Measurements from ENCODE around the gene SPON1.

SPON1 gene

DNA sequence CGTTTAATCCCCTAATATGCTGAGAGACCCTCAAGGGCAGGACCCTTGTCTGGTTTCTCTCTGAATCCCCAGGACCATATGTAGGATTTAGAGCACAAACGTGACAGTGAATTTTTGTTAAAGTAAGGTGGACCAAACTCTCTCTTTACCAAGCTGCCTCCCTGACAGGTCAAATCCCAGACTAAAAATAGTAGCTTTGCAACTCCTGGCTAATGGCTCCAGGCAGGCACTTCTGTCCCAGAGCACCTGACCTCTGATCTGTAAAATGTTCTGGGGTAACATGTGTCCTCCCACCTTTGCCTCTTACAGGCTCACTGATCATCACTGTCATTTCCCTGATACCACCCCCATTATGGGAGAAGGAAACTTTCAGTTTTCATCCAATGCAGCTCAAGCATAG is 152.3 kb downstream of the SPON1 start:
- Histone ChIP-seq H3K36me3 (ENCODE audit: control insufficient read depth, low read depth, low read length) (no peaks in the 10 kb centered on the region), H3K27me3 (ENCODE audit: control insufficient read depth, insufficient read depth, low read length) (no peaks in the 10 kb centered on the region), H3K4me1 (ENCODE audit: control insufficient read depth, low read depth, low read length) (no peaks in the 10 kb centered on the region), H3K9ac (ENCODE audit: low read length) (no peak overlapping the region), H3K27ac (ENCODE audit: low read length) (no peak overlapping the region), H3K4me3 (ENCODE audit: low read length) (no peak overlapping the region), H3K9me3 (ENCODE audit: control insufficient read depth, low read depth, low read length) (no peaks in the 10 kb centered on the region)

DNA sequence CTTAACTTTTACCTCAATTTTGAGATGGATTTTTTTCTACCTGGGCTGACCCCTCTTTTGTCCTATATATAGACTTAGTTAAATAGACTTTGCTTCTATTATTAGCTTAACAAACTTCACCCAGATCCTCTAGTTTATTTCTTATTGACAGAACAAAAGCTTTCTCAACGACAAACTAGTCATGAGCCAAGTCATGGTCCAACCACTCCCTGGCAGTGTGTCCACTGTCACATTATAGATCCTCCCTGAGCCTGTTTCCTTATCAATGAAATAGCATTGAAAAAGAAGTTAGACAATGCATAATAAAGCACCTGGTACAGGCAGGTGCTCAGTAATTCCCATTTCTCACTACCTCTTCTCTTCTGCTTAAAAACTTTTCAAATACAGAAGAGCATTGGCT is 155.1 kb downstream of the SPON1 start:
- H3K27ac ChIP-seq (ENCODE audit: low read length) = no peak overlapping the region
- no peaks in the 10 kb centered on the region for H3K27me3 ChIP-seq (ENCODE audit: control insufficient read depth, insufficient read depth, low read length)
- no peak overlapping the region for H3K4me3 ChIP-seq (ENCODE audit: low read length)
- no peaks in the 10 kb centered on the region for H3K4me1 ChIP-seq (ENCODE audit: control insufficient read depth, low read depth, low read length)
- H3K9me3 ChIP-seq (ENCODE audit: control insufficient read depth, low read depth, low read length) = no peaks in the 10 kb centered on the region
- H3K36me3 ChIP-seq (ENCODE audit: control insufficient read depth, low read depth, low read length) = no peaks in the 10 kb centered on the region
- H3K9ac ChIP-seq (ENCODE audit: low read length) = no peak overlapping the region

DNA sequence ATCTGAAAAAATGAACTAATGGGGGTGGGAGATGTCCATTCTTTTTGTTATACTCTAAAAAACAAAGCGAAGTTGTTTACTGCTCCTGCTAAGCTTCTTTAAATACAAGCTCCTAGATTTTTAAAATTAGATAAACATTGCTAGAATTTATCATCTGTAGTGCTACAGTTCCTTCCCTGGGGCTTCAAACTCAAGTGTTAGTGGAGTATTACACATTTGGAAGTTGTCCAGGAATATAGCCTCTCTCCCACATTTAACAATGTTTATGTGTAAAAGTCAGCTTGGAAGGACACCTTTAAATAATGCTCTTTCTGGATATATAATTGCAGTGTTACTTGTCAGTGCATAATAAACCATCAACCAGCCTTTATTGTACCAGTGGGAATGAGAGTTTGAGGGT is 155.5 kb downstream of the SPON1 start:
- Histone ChIP-seq H3K4me1 (ENCODE audit: control insufficient read depth, low read depth, low read length) (no peaks in the 10 kb centered on the region), H3K4me3 (ENCODE audit: low read length) (no peak overlapping the region), H3K9ac (ENCODE audit: low read length) (no peak overlapping the region), H3K27ac (ENCODE audit: low read length) (no peak overlapping the region), H3K36me3 (ENCODE audit: control insufficient read depth, low read depth, low read length) (no peaks in the 10 kb centered on the region), H3K9me3 (ENCODE audit: control insufficient read depth, low read depth, low read length) (no peaks in the 10 kb centered on the region), H3K27me3 (ENCODE audit: control insufficient read depth, insufficient read depth, low read length) (no peaks in the 10 kb centered on the region)

DNA sequence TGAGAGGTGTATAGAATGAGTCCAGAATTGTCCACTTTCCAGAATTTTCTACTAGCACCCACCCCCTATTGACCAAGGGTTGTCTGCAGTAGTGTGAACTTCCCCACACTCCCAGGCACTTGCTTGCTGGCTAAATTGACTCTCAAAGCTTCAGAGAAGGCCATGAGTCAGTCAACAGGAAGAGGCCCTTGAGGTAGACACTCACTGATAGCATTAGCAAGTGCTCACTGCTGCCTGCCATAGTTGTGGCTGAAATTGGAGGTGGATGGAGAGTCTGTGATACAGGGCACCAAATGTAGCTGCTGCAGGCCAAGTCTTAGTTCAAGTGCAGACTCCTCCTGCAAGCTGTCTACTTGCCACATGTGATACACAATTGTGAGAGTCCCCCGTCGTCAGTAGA is 156.8 kb downstream of the SPON1 start:
- no peaks in the 10 kb centered on the region for H3K27me3 ChIP-seq (ENCODE audit: control insufficient read depth, insufficient read depth, low read length)
- no peak overlapping the region for H3K27ac ChIP-seq (ENCODE audit: low read length)
- no peaks in the 10 kb centered on the region for H3K4me1 ChIP-seq (ENCODE audit: control insufficient read depth, low read depth, low read length)
- no peak overlapping the region for H3K9ac ChIP-seq (ENCODE audit: low read length)
- H3K36me3 ChIP-seq (ENCODE audit: control insufficient read depth, low read depth, low read length) = no peaks in the 10 kb centered on the region
- no peak overlapping the region for H3K4me3 ChIP-seq (ENCODE audit: low read length)
- H3K9me3 ChIP-seq (ENCODE audit: control insufficient read depth, low read depth, low read length) = no peaks in the 10 kb centered on the region

DNA sequence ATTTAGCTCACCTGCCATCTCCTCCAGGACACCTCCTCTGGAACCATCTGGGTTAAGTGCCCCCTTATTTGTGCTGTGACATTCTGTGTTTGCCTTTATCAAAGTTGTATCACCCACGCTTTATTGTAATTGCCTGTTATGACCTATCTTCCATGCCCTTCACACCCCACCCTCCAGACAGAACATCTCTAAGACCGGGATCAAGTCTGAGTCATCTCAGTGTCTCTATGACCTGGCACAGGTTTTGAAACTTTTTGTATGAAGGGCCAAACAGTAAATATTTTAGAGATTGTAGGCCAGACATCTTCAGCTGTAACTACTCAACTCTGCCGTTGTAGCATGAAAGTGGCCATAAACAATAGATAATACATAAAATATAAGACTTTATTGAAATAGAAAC is 161.8 kb downstream of the SPON1 start:
- no peak overlapping the region for H3K4me3 ChIP-seq (ENCODE audit: low read length)
- H3K9ac ChIP-seq (ENCODE audit: low read length) = no peak overlapping the region
- H3K27me3 ChIP-seq (ENCODE audit: control insufficient read depth, insufficient read depth, low read length) = no peaks in the 10 kb centered on the region
- no peaks in the 10 kb centered on the region for H3K36me3 ChIP-seq (ENCODE audit: control insufficient read depth, low read depth, low read length)
- no peaks in the 10 kb centered on the region for H3K4me1 ChIP-seq (ENCODE audit: control insufficient read depth, low read depth, low read length)
- H3K27ac ChIP-seq (ENCODE audit: low read length) = no peak overlapping the region
- no peaks in the 10 kb centered on the region for H3K9me3 ChIP-seq (ENCODE audit: control insufficient read depth, low read depth, low read length)

DNA sequence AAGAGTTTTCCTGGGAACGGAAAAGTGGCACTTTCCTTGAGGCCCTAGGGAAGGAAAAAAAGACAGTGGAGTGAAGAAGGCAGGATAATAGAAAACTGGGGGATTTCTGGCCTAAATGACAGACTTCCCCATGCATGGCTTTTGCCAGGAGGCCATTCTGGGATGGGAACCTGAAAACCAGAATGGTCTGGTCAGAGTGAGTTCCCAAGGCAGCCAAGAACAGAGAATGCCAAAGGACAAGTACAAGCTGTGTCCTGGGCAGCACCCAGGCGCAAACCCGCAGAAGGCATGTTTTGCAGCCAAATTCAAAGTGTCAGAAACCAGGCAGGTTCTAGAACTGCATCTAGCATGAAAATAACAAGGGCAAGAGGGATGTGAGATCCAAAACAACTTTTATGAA is 162.4 kb downstream of the SPON1 start:
- Histone ChIP-seq H3K4me3 (ENCODE audit: low read length) (no peak overlapping the region), H3K27ac (ENCODE audit: low read length) (no peak overlapping the region), H3K4me1 (ENCODE audit: control insufficient read depth, low read depth, low read length) (no peaks in the 10 kb centered on the region), H3K9ac (ENCODE audit: low read length) (no peak overlapping the region), H3K36me3 (ENCODE audit: control insufficient read depth, low read depth, low read length) (no peaks in the 10 kb centered on the region), H3K27me3 (ENCODE audit: control insufficient read depth, insufficient read depth, low read length) (no peaks in the 10 kb centered on the region), H3K9me3 (ENCODE audit: control insufficient read depth, low read depth, low read length) (no peaks in the 10 kb centered on the region)

DNA sequence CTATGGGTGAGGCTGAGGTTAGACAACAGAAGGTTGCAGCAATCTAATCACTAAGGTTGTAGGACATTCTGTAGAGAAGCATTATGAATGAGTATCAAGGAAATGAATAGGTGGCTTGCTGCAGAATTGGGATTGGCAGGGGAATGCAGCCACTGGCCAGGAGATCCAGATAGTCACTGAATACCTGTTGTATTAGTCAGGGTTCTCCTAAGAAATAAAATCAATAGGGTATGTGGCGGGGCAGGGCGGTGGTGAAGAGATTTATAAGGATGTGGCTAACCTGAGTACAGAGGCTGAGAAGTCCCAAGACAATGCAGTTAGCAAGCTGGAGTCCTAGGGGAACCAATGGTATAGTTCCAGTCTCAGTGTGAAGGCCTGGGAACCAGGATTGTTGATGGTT is 163.0 kb downstream of the SPON1 start:
- Histone ChIP-seq H3K27me3 (ENCODE audit: control insufficient read depth, insufficient read depth, low read length) (no peaks in the 10 kb centered on the region), H3K9ac (ENCODE audit: low read length) (no peak overlapping the region), H3K9me3 (ENCODE audit: control insufficient read depth, low read depth, low read length) (no peaks in the 10 kb centered on the region), H3K4me1 (ENCODE audit: control insufficient read depth, low read depth, low read length) (no peaks in the 10 kb centered on the region), H3K27ac (ENCODE audit: low read length) (no peak overlapping the region), H3K4me3 (ENCODE audit: low read length) (no peak overlapping the region), H3K36me3 (ENCODE audit: control insufficient read depth, low read depth, low read length) (no peaks in the 10 kb centered on the region)

DNA sequence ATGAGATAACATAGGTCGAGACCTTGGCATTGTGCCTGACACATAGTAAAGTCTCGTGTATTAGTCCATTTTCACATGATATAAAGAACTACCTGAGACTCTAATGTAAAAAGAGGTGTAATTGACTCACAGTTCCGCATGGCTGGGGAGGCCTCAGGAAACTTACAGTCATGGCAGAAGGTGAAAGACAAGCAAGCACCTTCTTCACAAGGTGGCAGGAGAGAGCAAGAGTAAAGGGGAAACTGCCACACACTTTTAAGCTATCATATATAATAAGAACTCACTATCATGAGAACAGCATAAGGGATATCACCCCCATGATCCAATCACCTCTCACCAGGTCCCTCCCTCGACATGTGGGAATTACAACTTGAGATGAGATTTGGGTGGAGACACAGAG is 165.2 kb downstream of the SPON1 start:
- no peaks in the 10 kb centered on the region for H3K4me1 ChIP-seq (ENCODE audit: control insufficient read depth, low read depth, low read length)
- no peaks in the 10 kb centered on the region for H3K27me3 ChIP-seq (ENCODE audit: control insufficient read depth, insufficient read depth, low read length)
- no peak overlapping the region for H3K4me3 ChIP-seq (ENCODE audit: low read length)
- no peaks in the 10 kb centered on the region for H3K9me3 ChIP-seq (ENCODE audit: control insufficient read depth, low read depth, low read length)
- no peak overlapping the region for H3K27ac ChIP-seq (ENCODE audit: low read length)
- H3K36me3 ChIP-seq (ENCODE audit: control insufficient read depth, low read depth, low read length) = no peaks in the 10 kb centered on the region
- H3K9ac ChIP-seq (ENCODE audit: low read length) = no peak overlapping the region

DNA sequence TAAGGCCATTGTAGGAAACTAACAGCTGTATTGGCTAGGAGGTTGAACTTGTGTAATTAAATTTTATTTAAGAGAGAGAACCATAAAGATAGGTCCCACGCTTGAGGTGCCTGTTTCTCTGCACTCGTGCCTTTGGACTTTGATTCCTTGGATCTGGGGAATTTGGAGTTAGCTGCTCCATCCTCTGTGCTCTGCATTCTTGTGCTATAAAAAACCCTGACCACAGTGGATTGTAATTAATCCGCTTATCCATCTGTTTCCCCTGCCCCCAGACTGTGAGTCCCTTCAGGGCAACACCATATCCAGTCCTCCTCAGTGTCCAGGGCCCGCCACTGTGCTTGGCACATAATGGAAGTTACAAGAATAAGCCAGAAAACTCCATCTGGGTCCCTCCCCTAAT is 169.8 kb downstream of the SPON1 start:
- H3K4me3 ChIP-seq (ENCODE audit: low read length) = no peak overlapping the region
- H3K36me3 ChIP-seq (ENCODE audit: control insufficient read depth, low read depth, low read length) = no peaks in the 10 kb centered on the region
- no peaks in the 10 kb centered on the region for H3K4me1 ChIP-seq (ENCODE audit: control insufficient read depth, low read depth, low read length)
- no peak overlapping the region for H3K27ac ChIP-seq (ENCODE audit: low read length)
- H3K27me3 ChIP-seq (ENCODE audit: control insufficient read depth, insufficient read depth, low read length) = no peaks in the 10 kb centered on the region
- no peak overlapping the region for H3K9ac ChIP-seq (ENCODE audit: low read length)
- no peaks in the 10 kb centered on the region for H3K9me3 ChIP-seq (ENCODE audit: control insufficient read depth, low read depth, low read length)

DNA sequence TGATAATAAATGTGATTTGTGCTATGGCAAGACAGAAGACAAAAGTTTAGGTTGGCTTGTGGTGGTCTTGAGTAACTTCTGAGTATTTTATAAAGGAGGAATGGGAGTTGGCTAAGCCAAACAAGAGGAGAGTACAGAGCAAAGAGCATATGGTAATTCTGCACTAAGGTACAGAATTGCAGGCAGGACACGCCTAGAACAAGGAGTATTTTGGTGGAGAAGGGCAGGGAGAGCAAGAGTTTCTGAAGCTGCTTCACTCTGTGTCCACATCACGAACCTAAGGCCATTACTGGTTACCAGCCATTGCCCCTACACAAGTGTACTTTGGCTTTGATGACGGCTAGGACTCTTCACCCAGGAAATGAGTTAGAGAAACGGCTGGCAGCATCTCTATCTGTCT is 170.9 kb downstream of the SPON1 start:
- Histone ChIP-seq H3K36me3 (ENCODE audit: control insufficient read depth, low read depth, low read length) (no peaks in the 10 kb centered on the region), H3K27me3 (ENCODE audit: control insufficient read depth, insufficient read depth, low read length) (no peaks in the 10 kb centered on the region)

DNA sequence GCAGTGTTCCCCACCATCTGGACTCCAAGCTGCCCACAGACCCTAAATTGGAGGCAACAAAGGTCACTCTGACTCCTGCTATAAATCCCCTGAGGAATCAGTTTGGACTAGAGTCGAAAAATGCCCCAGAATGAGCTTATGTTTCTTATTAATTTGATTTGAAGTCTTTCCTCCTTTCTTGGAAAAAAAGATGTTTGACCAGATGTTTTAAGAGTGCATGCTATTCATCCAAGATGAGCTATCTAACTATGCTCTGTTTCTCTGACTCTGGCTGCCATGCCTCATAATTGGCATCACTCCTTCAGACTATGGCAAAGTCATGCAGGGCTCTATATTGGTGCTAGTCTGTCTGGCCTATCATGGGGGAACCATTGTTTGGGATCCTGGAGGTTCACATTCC is 174.0 kb downstream of the SPON1 start:
- no peaks in the 10 kb centered on the region for H3K9me3 ChIP-seq (ENCODE audit: control insufficient read depth, low read depth, low read length)
- H3K36me3 ChIP-seq (ENCODE audit: control insufficient read depth, low read depth, low read length) = no peaks in the 10 kb centered on the region
- H3K9ac ChIP-seq (ENCODE audit: low read length) = no peak overlapping the region
- H3K4me3 ChIP-seq (ENCODE audit: low read length) = no peak overlapping the region
- no peaks in the 10 kb centered on the region for H3K4me1 ChIP-seq (ENCODE audit: control insufficient read depth, low read depth, low read length)
- no peak overlapping the region for H3K27ac ChIP-seq (ENCODE audit: low read length)
- no peaks in the 10 kb centered on the region for H3K27me3 ChIP-seq (ENCODE audit: control insufficient read depth, insufficient read depth, low read length)

More for the DNA sequence above, 170.9 kb downstream of the SPON1 start:
- Histone ChIP-seq H3K4me3 (ENCODE audit: low read length) (no peak overlapping the region), H3K27ac (ENCODE audit: low read length) (no peak overlapping the region), H3K9me3 (ENCODE audit: control insufficient read depth, low read depth, low read length) (no peaks in the 10 kb centered on the region), H3K9ac (ENCODE audit: low read length) (no peak overlapping the region), H3K4me1 (ENCODE audit: control insufficient read depth, low read depth, low read length) (no peaks in the 10 kb centered on the region)

DNA sequence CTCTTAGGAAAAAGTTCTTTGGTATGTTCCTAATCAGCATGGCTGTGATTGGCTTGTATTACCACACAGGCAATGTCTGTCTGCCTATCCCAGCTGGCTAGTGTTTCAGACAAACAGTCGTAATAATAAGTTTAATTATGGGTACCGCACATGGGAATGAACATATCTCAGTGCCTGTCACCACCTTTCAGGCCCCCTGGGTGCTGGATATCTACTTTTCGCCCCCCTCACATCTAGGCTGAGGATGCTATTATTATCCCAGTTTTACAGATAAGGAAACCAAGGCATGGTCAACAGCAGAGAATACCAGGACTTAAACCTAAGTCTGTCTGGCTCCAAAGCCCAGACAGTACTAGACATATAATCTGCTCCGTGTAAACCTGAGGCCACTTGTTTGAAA is 174.8 kb downstream of the SPON1 start:
- no peak overlapping the region for H3K4me3 ChIP-seq (ENCODE audit: low read length)
- no peaks in the 10 kb centered on the region for H3K36me3 ChIP-seq (ENCODE audit: control insufficient read depth, low read depth, low read length)
- no peak overlapping the region for H3K27ac ChIP-seq (ENCODE audit: low read length)
- H3K9ac ChIP-seq (ENCODE audit: low read length) = no peak overlapping the region
- H3K27me3 ChIP-seq (ENCODE audit: control insufficient read depth, insufficient read depth, low read length) = no peaks in the 10 kb centered on the region
- H3K4me1 ChIP-seq (ENCODE audit: control insufficient read depth, low read depth, low read length) = no peaks in the 10 kb centered on the region
- H3K9me3 ChIP-seq (ENCODE audit: control insufficient read depth, low read depth, low read length) = no peaks in the 10 kb centered on the region

DNA sequence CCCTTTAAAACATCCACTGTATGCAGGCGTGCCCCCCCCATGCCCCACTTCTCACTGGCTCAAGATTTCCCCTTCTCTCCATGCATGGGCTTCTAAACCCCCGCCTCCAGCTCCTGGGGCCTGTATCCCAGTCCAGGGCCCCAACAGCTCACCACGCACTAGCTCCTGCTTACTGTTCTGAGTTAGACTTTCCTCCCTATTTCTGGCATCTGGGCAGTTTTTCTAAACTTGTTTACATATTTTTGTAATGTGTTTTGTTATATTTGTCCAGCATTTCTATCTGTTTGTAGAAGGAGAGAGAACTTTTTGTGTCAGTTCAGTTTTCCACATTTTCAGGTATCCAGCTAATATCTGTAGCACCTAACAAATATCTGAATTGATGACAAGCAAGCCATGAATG is 178.5 kb downstream of the SPON1 start:
- no peaks in the 10 kb centered on the region for H3K4me1 ChIP-seq (ENCODE audit: control insufficient read depth, low read depth, low read length)
- H3K27me3 ChIP-seq (ENCODE audit: control insufficient read depth, insufficient read depth, low read length) = no peaks in the 10 kb centered on the region
- H3K4me3 ChIP-seq (ENCODE audit: low read length) = no peak overlapping the region
- H3K27ac ChIP-seq (ENCODE audit: low read length) = no peak overlapping the region
- H3K9ac ChIP-seq (ENCODE audit: low read length) = no peak overlapping the region
- no peaks in the 10 kb centered on the region for H3K36me3 ChIP-seq (ENCODE audit: control insufficient read depth, low read depth, low read length)
- H3K9me3 ChIP-seq (ENCODE audit: control insufficient read depth, low read depth, low read length) = no peaks in the 10 kb centered on the region
